ENCODE results near the gene KMT5C.

- TF ChIP-seq, protein P1, sequence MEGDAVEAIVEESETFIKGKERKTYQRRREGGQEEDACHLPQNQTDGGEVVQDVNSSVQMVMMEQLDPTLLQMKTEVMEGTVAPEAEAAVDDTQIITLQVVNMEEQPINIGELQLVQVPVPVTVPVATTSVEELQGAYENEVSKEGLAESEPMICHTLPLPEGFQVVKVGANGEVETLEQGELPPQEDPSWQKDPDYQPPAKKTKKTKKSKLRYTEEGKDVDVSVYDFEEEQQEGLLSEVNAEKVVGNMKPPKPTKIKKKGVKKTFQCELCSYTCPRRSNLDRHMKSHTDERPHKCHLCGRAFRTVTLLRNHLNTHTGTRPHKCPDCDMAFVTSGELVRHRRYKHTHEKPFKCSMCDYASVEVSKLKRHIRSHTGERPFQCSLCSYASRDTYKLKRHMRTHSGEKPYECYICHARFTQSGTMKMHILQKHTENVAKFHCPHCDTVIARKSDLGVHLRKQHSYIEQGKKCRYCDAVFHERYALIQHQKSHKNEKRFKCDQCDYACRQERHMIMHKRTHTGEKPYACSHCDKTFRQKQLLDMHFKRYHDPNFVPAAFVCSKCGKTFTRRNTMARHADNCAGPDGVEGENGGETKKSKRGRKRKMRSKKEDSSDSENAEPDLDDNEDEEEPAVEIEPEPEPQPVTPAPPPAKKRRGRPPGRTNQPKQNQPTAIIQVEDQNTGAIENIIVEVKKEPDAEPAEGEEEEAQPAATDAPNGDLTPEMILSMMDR (IDR thresholded peaks at IDR 0.05) = no peak
- TF ChIP-seq POLR2AphosphoS5 (IDR thresholded peaks at IDR 0.05) (no peak), POLR2A (IDR thresholded peaks at IDR 0.05) (no peak)
These were observed 37.9 kb downstream of the KMT5C start for GRCh38 chr19:55377356-55378131.
